ENCODE measurements around the gene SLIT3.

GRCh38 chr5:169127431-169127830 is 173.5 kb downstream of the SLIT3 start:
- no peak for TF ChIP-seq EZH2phosphoT487 (IDR thresholded peaks at IDR 0.05; ENCODE audit: borderline replicate concordance, low read length)
- TF ChIP-seq CTCF (IDR thresholded peaks at IDR 0.05; ENCODE audit: low read depth, low read length, poor library complexity, severe bottlenecking) = no peak

All from DOHH2 (cell line).